CD4-positive, alpha-beta T cell treated with Interleukin-6 for 4 hours (primary cell): Measurements from ENCODE around the gene GPR137.
A peak's percentile ranks its signal among the peaks of the same experiment; 100 is the strongest.

Source experiments
- DNase-seq: peaks from one replicate; pipeline ENCODE4 v3.0.0-alpha.2; 2020; ENCODE audit warnings: mixed read lengths

GPR137 gene

GRCh38 chr11:64249563-64250414, 35.9 kb upstream of the GPR137 start:
- no peak for DNase-seq

GRCh38 chr11:64250415-64251015, 35.1 kb upstream of the GPR137 start:
- DNase-seq, result no peak

GRCh38 chr11:64251016-64251752, 34.5 kb upstream of the GPR137 start, which contains the start of gene PLCB3:
Gene PLCB3, plus strand, starts transcription at chr11:64251530. Its CDS starts 120 bp downstream, at chr11:64251650.
- DNase-seq, result peak; percentile 61

- DNase-seq, result no peak
These were observed 34.0 kb upstream of the GPR137 start for GRCh38 chr11:64251753-64252002.

GRCh38 chr11:64252003-64252872, 33.4 kb upstream of the GPR137 start:
- peak; percentile 43 for DNase-seq

DNA sequence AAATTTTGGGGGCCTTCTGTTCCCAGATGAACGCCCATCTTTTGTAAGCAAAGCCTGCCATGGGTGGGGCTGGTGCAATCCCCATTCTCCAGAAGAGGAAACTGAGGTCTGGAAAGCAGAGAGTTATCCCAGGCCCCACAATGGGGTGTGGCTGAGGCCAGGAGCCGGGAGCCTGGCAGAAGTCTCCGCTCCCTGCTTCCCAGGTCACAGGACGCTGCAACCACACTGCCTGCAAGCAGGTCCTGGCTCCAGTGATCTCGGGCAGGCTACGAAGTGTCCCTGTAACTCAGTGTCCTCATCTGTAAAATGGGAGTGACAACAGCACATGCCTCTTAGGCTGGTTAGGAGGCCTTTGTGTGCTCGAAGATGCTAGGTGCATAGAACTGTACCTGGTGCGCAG, 32.6 kb upstream of the GPR137 start:
- no peak for DNase-seq

DNA sequence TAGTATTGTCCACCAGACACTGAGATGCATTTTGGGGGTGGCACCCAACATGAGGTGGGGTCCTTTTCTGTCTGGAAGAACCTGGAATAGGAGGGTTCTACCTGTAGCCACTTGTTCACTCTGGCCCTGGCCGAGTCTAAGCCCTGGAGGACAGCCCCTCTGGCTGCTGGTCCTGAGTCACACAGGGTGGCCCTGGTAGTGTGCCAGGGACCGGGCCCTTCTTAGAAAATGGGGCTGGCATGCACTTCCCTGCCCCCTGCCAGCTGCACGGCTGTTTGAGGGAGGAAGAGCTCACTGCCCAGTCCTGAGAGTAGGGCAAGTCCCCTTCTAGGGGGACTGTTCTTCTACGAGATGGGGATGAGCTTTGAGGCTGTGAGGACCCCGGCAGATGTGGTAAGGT, 32.2 kb upstream of the GPR137 start:
- DNase-seq, result no peak

DNA sequence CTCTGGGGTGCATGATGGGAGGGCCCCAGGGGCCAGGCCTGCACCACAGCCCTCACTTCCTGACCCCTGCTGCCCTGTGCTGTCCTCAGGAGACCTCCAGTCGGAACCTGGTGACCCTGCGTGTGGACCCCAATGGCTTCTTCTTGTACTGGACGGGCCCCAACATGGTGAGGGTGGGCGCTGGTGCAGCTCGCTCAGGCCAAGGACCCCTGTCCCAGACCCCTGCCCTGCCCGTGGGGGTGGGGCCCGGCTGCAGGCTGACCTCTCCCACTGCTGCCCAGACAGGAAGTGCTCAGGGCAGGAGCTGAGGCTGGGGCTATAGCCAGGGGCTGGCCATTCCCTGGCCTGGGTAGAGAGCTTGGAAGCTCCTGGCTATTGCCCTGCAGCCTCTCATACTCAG, 31.3 kb upstream of the GPR137 start:
- no peak for DNase-seq

GRCh38 chr11:64255135-64256128, 30.2 kb upstream of the GPR137 start:
- DNase-seq, result no peak

DNA sequence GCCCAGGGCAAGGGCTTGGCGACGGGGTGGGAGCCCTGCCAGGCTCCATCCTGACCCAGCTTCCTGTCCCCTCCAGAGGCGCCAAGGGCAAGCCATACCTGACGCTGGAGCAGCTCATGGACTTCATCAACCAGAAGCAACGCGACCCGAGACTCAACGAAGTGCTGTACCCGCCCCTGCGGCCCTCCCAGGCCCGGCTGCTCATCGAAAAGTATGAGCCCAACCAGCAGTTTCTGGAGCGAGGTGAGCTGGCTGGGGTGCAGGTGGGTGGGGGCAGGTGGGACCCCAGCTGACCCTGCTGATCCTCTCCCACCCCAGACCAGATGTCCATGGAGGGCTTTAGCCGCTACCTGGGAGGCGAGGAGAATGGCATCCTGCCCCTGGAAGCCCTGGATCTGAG, 29.3 kb upstream of the GPR137 start:
- no peak for DNase-seq

GRCh38 chr11:64258356-64258755, 27.3 kb upstream of the GPR137 start:
- no peak for DNase-seq

DNA sequence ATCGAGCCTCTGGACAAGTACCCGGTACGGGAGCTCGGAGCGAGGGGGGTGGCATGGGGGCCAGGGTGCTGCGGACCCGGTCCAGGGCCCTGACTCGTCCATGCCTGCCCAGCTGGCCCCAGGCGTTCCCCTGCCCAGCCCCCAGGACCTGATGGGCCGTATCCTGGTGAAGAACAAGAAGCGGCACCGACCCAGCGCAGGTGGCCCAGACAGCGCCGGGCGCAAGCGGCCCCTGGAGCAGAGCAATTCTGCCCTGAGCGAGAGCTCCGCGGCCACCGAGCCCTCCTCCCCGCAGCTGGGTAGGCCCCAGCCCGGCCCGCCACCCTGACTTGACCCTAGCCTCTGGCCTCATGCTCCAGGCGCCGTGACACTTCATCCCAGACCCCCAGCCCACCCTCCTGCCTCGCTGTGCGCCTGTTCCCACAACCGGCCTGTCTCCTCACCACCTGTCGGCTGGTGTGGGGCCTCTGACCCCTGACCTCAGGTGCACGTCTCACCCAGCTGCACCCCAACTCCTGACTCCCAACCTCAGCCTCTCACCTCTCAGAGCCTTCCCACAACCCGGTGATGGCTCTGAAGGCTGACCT, 26.6 kb upstream of the GPR137 start:
- no peak for DNase-seq

GRCh38 chr11:64259533-64260067, 26.0 kb upstream of the GPR137 start:
- DNase-seq, result no peak

- no peak for DNase-seq
These were observed 25.4 kb upstream of the GPR137 start for GRCh38 chr11:64260147-64260708.

GRCh38 chr11:64261556-64262080, 24.0 kb upstream of the GPR137 start:
- no peak for DNase-seq

- no peak for DNase-seq
These were observed 23.2 kb upstream of the GPR137 start for GRCh38 chr11:64262271-64263002.

DNA sequence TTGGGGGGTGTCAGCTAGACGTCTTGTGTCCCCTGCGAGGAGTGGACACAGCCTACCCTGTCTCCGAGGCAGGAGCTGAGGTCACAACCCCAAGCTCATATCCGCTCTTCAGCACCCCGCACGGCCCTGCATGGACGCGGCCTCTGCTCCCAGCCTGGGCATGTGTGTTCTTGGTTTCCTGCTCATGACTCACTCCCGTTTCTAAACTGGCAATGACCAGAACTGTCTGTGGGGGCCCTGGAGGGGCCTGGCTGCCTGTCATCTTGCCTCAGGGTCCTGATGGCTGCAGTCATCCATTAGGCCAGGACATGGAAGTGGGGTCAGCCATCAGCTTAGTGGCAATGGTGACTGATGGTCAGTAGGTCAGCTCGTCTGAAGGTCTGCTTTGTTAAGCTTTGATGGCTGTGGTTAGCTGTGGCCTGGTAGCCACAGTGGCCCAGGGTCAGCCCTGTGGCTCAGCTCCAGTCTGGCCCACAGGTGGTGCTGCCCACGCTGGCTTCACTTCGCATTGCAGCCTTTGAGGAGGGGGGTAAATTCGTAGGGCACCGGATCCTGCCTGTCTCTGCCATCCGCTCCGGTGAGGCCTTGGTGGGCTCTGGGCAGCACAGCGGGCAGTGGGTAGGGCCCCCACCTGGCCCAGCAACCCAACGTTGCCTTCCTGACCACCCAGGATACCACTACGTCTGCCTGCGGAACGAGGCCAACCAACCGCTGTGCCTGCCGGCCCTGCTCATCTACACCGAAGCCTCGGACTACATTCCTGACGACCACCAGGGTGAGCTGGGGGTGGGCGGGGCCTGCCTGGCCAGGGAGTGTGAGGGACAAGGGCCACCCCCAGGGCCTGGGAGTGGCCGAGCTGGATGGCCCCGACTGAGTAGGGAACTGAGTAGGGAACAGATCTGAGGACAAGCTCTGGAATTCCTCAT, 22.4 kb upstream of the GPR137 start:
- no peak for DNase-seq

DNA sequence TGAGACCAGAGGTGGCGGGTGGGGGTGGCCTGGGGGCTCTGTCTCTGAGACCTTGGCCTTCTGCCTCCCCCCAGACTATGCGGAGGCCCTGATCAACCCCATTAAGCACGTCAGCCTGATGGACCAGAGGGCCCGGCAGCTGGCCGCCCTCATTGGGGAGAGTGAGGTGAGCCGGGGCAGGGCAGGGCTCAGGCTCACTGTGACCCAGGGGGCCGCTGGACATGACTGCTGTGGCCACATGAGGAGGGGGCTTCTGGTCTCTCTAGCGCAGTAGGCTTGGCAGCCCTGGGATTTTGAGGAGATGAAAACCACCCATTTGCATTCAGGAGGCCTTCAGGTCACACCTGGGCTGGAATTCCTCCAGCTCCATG, 21.7 kb upstream of the GPR137 start:
- no peak for DNase-seq
